K562 (cell line): ENCODE data around the gene TRIM62. TPM values are rescaled to one million over a fixed set of nuclear protein-coding genes. Genes with fewer than 3 reads are reported as not detected.

Source experiments
- BACH1 ChIP-seq: fragments of 200-800 bp; sonication (Bioruptor generic); IDR thresholded peaks from 2 replicates; pipeline ENCODE4 v1.6.1; 2016; ENCODE audit warnings: missing genetic modification characterization, missing compliant biosample characterization
- BCOR ChIP-seq: fragments of 450-650 bp; IDR thresholded peaks from 2 replicates; pipeline ENCODE4 v1.6.1; 2016
- CTBP1 ChIP-seq: fragments of 450-650 bp; IDR thresholded peaks from 2 replicates; pipeline ENCODE4 v1.6.1; 2016; ENCODE audit warnings: borderline replicate concordance
- E2F5 ChIP-seq: sonication (generic); formaldehyde crosslinking; IDR thresholded peaks from 2 replicates; pipeline ENCODE4 v1.8.0; 2022; ENCODE audit warnings: mild to moderate bottlenecking, missing genetic modification reagents
- GATAD2B ChIP-seq: fragments of 450-650 bp; IDR thresholded peaks from 2 replicates; pipeline ENCODE4 v1.6.1; 2017; ENCODE audit warnings: mild to moderate bottlenecking, borderline replicate concordance
- PATZ1 ChIP-seq: fragments of 250-450 bp; sonication (Bioruptor Pico); IDR thresholded peaks from 2 replicates; pipeline ENCODE4 v1.5.0; 2020; ENCODE audit warnings: mild to moderate bottlenecking, borderline replicate concordance
- PBX2 ChIP-seq, 2 experiments: IDR thresholded peaks in 1 of 2; conservative IDR thresholded peaks in 1 of 2; 2 replicates each; pipeline ENCODE4 v1.6.1; 2016; ENCODE audit warnings: low read depth in 2 of 2, mild to moderate bottlenecking in 1 of 2, missing compliant biosample characterization in 1 of 2, missing genetic modification characterization in 1 of 2, moderate library complexity in 1 of 2
- PKNOX1 ChIP-seq: fragments of 450-650 bp; IDR thresholded peaks from 2 replicates; pipeline ENCODE4 v1.6.1; 2016
- RCOR1 ChIP-seq, 2 experiments: IDR thresholded peaks; 2 replicates each; pipeline ENCODE4 v1.6.1; 2012; ENCODE audit warnings: low read depth in 2 of 2, low read length in 2 of 2, borderline replicate concordance in 1 of 2, improper control_type of control experiment in 1 of 2
- SAP30 ChIP-seq: fragments of 200-600 bp; sonication (generic); IDR thresholded peaks from 2 replicates; pipeline ENCODE4 v1.6.1; 2012; ENCODE audit warnings: borderline replicate concordance, low read depth, mild to moderate bottlenecking, moderate library complexity, low read length, control low read depth, inconsistent platforms; ENCODE audit not compliant: insufficient read depth, poor library complexity, severe bottlenecking
- SMAD2 ChIP-seq: fragments of 150-350 bp; IDR thresholded peaks from 2 replicates; pipeline ENCODE4 v1.6.1; 2014; ENCODE audit warnings: low read depth, mild to moderate bottlenecking, low read length
- SPI1 ChIP-seq: IDR thresholded peaks from 2 replicates; pipeline ENCODE4 v1.6.1; 2011; ENCODE audit warnings: low read depth, low read length, control low read depth, borderline replicate concordance
- ZNF316 ChIP-seq: fragments of 450-650 bp; IDR thresholded peaks from 2 replicates; pipeline ENCODE4 v1.6.1; 2016
- ZNF740 ChIP-seq, 3 experiments: fragments of 200-800 bp in 1 of 3; sonication (Bioruptor generic) in 1 of 3; sonication (generic) in 1 of 3; formaldehyde crosslinking in 1 of 3; IDR thresholded peaks; 2 replicates each; pipeline versions ENCODE4 v1.6.1 to v1.8.0; 2016 to 2022; ENCODE audit warnings: mild to moderate bottlenecking in 2 of 3, missing compliant biosample characterization in 2 of 3, missing genetic modification characterization in 2 of 3, missing genetic modification reagents in 1 of 3
- polyA plus RNA-seq, 8 experiments: library from polyadenylated mRNA; depleted of rRNA in 4 of 8; stranded (reverse) in 5 of 8; unstranded in 3 of 8; fragments of >200 nt; fragmentation: Nextera tagmentation in 2 of 8; fragmentation: Illumina TruSeq in 1 of 8; extraction: Ambion mirVana in 2 of 8; extraction: Trizol in 1 of 8; gene quantifications; 2 replicates each; pipeline versions ENCODE4 v1.2.1 to v1.2.3, GENCODE V29; 2011 to 2014; ENCODE audit warnings: inconsistent platforms in 1 of 8, missing spikeins in 1 of 8
- total RNA-seq, 7 experiments: library from RNA; depleted of rRNA in 6 of 7; stranded (reverse); fragments of >200 nt in 6 of 7; fragmentation: Illumina TruSeq in 2 of 7; extraction: Trizol in 2 of 7; gene quantifications; 2 replicates each; pipeline versions ENCODE4 v1.2.1 to v1.2.3, GENCODE V29; 2011 to 2021; ENCODE audit warnings: low replicate concordance in 1 of 7

Gene TRIM62
- total and polyA plus RNA-seq, 9 of the 15 experiments (the other 6 are each of a cell fraction or from before 2014, with no cell fraction given), result 0.18 to 2.3 (median 0.52) TPM

GRCh38 chr1:33097137-33097611 is 84.7 kb downstream of the TRIM62 start (continued):
- TF ChIP-seq ZNF740 (CRISPR knock-in tag; IDR thresholded peaks at IDR 0.05) (no peak), ZNF740 (tag; IDR thresholded peaks at IDR 0.05) (no peak), BCOR (peak; percentile 88), PBX2 (CRISPR knock-in tag; IDR thresholded peaks at IDR 0.05; ENCODE audit: low read depth) (no peak), PBX2 (tag; conservative IDR thresholded peaks at IDR 0.05; ENCODE audit: low read depth) (peak; percentile 41; the same call in 1 of the 2 replicates), RCOR1 (IDR thresholded peaks at IDR 0.05; ENCODE audit: borderline replicate concordance in 1 of 2, low read depth in 2 of 2, low read length in 2 of 2) (peak in 1 of 2 experiments; percentile 57; a peak in 1 of 4 replicates), PKNOX1 (peak; percentile 91), E2F5 (no peak), CTBP1 (peak; percentile 39; the same call in 1 of the 2 replicates), SPI1 (no peak), SMAD2 (no peak), PATZ1 (CRISPR knock-in tag) (no peak), ZNF316 (peak; percentile 98), SAP30 (no peak), GATAD2B (no peak; the same call in 1 of the 2 replicates), BACH1 (tag) (peak; percentile 95)
